CD14-positive monocyte (primary cell): ENCODE results near the gene ZNF398. TPM values are rescaled to one million over a fixed set of nuclear protein-coding genes. Genes with fewer than 3 reads are reported as not detected.

Source experiments
- DNase-seq, 3 donors: peaks; one replicate each; pipeline ENCODE4 v3.0.0-alpha.2; 2011 to 2022
- H2AFZ ChIP-seq: 2 replicates; pipeline ENCODE4 v1.6.0; 2012; ENCODE audit warnings: mild to moderate bottlenecking, low read depth, low read length, inconsistent platforms; ENCODE audit not compliant: insufficient read depth, poor library complexity, severe bottlenecking
- H3K27ac ChIP-seq, 2 donors: 1 replicate in 1 of 2; 2 replicates in 1 of 2; pipeline ENCODE4 v1.5.1; 2012 to 2013; ENCODE audit warnings: low read length in 2 of 2, control low read depth in 1 of 2, inconsistent platforms in 1 of 2, low read depth in 1 of 2, mild to moderate bottlenecking in 1 of 2
- H3K27me3 ChIP-seq, 2 donors: one replicate each; pipeline versions ENCODE4 v1.6.0 to v1.6.1; 2011 to 2013; ENCODE audit warnings: low read length in 2 of 2; ENCODE audit not compliant: control insufficient read depth in 2 of 2, insufficient read depth in 2 of 2
- H3K36me3 ChIP-seq, 2 donors: replicated peaks in 1 of 2; 1 replicate in 1 of 2; 2 replicates in 1 of 2; pipeline versions ENCODE4 v1.5.1 to v1.6.1; 2012 to 2013; ENCODE audit warnings: low read length in 2 of 2, control low read depth in 1 of 2, inconsistent platforms in 1 of 2, mild to moderate bottlenecking in 1 of 2; ENCODE audit not compliant: insufficient read depth in 2 of 2, control insufficient read depth in 1 of 2
- H3K4me1 ChIP-seq, 2 donors: 1 replicate in 1 of 2; 2 replicates in 1 of 2; pipeline versions ENCODE4 v1.5.1 to v1.6.1; 2012 to 2013; ENCODE audit warnings: low read length in 2 of 2, control low read depth in 1 of 2, inconsistent platforms in 1 of 2, mild to moderate bottlenecking in 1 of 2, moderate library complexity in 1 of 2; ENCODE audit not compliant: insufficient read depth in 2 of 2, control insufficient read depth in 1 of 2
- H3K4me2 ChIP-seq: replicated peaks from 2 replicates; pipeline ENCODE3; 2012; ENCODE audit warnings: low read length, moderate library complexity, mild to moderate bottlenecking; ENCODE audit not compliant: poor library complexity, severe bottlenecking; ENCODE audit errors: extremely low read depth
- H3K4me3 ChIP-seq, 3 experiments: fragments of 200-600 bp in 1 of 3; sonication (generic) in 1 of 3; replicated peaks in 1 of 3; 1 replicate in 2 of 3; 2 replicates in 1 of 3; pipeline ENCODE4 v1.5.1; 2011 to 2013; ENCODE audit warnings: low read length in 3 of 3, mild to moderate bottlenecking in 3 of 3, control low read depth in 2 of 3, low read depth in 2 of 3, inconsistent platforms in 1 of 3, moderate library complexity in 1 of 3
- H3K79me2 ChIP-seq: 2 replicates; pipeline ENCODE4 v1.6.0; 2012; ENCODE audit warnings: mild to moderate bottlenecking, control low read depth, inconsistent platforms, low read length, moderate library complexity; ENCODE audit not compliant: insufficient read depth
- H3K9ac ChIP-seq: 2 replicates; pipeline ENCODE4 v1.6.0; 2017; ENCODE audit warnings: low read length, mild to moderate bottlenecking; ENCODE audit not compliant: insufficient read depth, poor library complexity, severe bottlenecking
- H3K9me3 ChIP-seq, 2 donors: replicated peaks in 1 of 2; 1 replicate in 1 of 2; 2 replicates in 1 of 2; pipeline versions ENCODE4 v1.5.1 to v1.6.1; 2012 to 2013; ENCODE audit warnings: low read length in 2 of 2, control low read depth in 1 of 2; ENCODE audit not compliant: control insufficient read depth in 1 of 2, insufficient read depth in 1 of 2
- H4K20me1 ChIP-seq: 2 replicates; pipeline ENCODE4 v1.6.0; 2012; ENCODE audit warnings: mild to moderate bottlenecking, low read length, control low read depth, moderate library complexity; ENCODE audit not compliant: insufficient read depth
- H3K27ac Mint-ChIP-seq, 7 donors: one replicate each; pipeline ENCODE4 v1.8.0; 2020; ENCODE audit warnings: mild to moderate bottlenecking in 7 of 7, mixed read lengths in 7 of 7, moderate library complexity in 6 of 7, inconsistent platforms in 2 of 7
- H3K27me3 Mint-ChIP-seq, 3 donors: one replicate each; pipeline ENCODE4 v1.8.0; 2021 to 2022; ENCODE audit warnings: low read depth in 3 of 3, mild to moderate bottlenecking in 3 of 3, mixed read lengths in 3 of 3, moderate library complexity in 3 of 3, inconsistent platforms in 1 of 3
- H3K36me3 Mint-ChIP-seq, 2 donors: one replicate each; pipeline ENCODE4 v1.8.0; 2020; ENCODE audit warnings: mixed read lengths in 2 of 2, inconsistent platforms in 1 of 2, mild to moderate bottlenecking in 1 of 2
- H3K4me1 Mint-ChIP-seq: one replicate; pipeline ENCODE4 v1.8.0; 2020; ENCODE audit warnings: mild to moderate bottlenecking, mixed read lengths
- H3K4me3 Mint-ChIP-seq, 2 donors: one replicate each; pipeline ENCODE4 v1.8.0; 2020; ENCODE audit warnings: mild to moderate bottlenecking in 2 of 2, mixed read lengths in 2 of 2, moderate library complexity in 1 of 2
- H3K9me3 Mint-ChIP-seq, 7 donors: one replicate each; pipeline ENCODE4 v1.8.0; 2020 to 2022; ENCODE audit warnings: mixed read lengths in 7 of 7, mild to moderate bottlenecking in 6 of 7, moderate library complexity in 6 of 7, inconsistent platforms in 2 of 7
- CTCF ChIP-seq: fragments of 200-600 bp; IDR thresholded peaks from one replicate; pipeline ENCODE4 v1.8.0; 2022; ENCODE audit warnings: antibody characterized with exemption, mild to moderate bottlenecking
- WGBS: methylation state at CpG from one replicate; pipeline ENCODE4 v1.1.5; 2013; ENCODE audit warnings: missing lambda C conversion rate; ENCODE audit not compliant: insufficient coverage; 5-methylcytosine and 5-hydroxymethylcytosine counted together
- intact Hi-C, 2 donors: fragments of 100-400 bp; cut with micrococcal nuclease; formaldehyde crosslinking; loops; one replicate each; pipeline versions ENCODE4 v1.15.0 to v1.15.1; 2023
- polyA plus RNA-seq, 3 donors: library from polyadenylated mRNA; depleted of rRNA in 1 of 3; unstranded in 2 of 3; stranded (reverse) in 1 of 3; fragments of 300-500 nt in 2 of 3; fragments of >200 nt in 1 of 3; fragmentation: Illumina TruSeq in 2 of 3; gene quantifications; 1 replicate in 2 of 3; 2 replicates in 1 of 3; pipeline ENCODE4 v1.2.3, GENCODE V29; 2012 to 2021

The ZNF398 gene
- polyA plus RNA-seq, 3 donors, result 3.0 to 3.7 (median 3.1) TPM

DNA sequence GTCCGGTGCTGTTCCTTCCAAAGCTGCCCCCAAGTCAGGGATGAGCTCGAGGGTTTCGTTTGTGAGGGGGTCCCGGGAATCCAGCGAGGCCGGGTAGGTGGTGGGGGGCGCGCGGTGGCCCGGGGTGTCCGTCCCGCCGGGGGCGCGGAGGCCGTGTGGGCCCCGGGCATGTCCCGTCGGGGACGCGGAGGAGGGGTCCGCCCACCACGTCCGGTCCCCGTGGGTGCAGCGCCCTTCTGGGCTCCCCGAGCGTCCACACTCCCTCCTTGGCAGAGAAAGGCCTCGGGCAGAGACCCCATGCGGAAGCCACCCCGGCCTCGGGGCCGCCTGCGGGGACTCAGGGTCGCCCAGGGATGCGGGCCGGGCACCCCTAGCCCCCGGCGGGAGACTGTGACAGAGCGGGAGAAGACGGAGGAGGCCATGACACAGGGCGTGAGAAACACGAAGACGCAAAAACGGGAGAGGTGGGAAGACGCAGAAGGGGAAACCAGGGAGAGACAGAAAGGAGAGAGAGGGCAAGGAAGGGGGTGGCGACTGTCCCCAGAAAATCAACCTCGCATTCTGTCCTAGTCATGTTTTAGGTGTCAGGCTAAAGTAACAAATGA lies 20.5 kb upstream of the ZNF398 start:
- Histone ChIP-seq H3K4me2 (peak overlapping the region; percentile 88), H3K9me3 (peaks cover 16 to 17% of the 10 kb centered on the region in 2 donors), H2AFZ (peak overlapping the region; percentile 97), H3K27ac (peak overlapping the region; percentile 76 to 93), H3K27me3 (no peaks in the 10 kb centered on the region), H3K79me2 (peaks cover 27% of the 10 kb centered on the region), H3K4me3 (peak overlapping the region; percentile 74 to 98 (median 91)), H3K9ac (peak overlapping the region; percentile 94), H3K36me3 (peaks cover 3 to 17% of the 10 kb centered on the region in 2 donors), H3K4me1 (peaks cover 14 to 19% of the 10 kb centered on the region in 2 donors), H4K20me1 (no peaks in the 10 kb centered on the region)
- H3K27me3 Mint-ChIP-seq, result peaks cover 0 to 3% (median 3%) of the 10 kb centered on the region in 3 donors
- no peak for TF ChIP-seq CTCF
- intact Hi-C loops, result loop anchor here (1.0 to 5.0 kb wide), 4 partner anchors 20 to 244 kb away; partner anchors contain the start of genes EZH2 (in 2 of the 2), ZNF398 (in 2 of the 2) and PDIA4 (in 1 of the 2)
- DNase-seq, result peak; percentile 16 to 25 (median 24)
- H3K4me3 Mint-ChIP-seq, result peak overlapping the region; percentile 100
- H3K27ac Mint-ChIP-seq, result peak overlapping the region; percentile 92 to 98 (median 98)
- peaks cover 6 to 24% of the 10 kb centered on the region in 2 donors for H3K36me3 Mint-ChIP-seq
- peaks cover 18% of the 10 kb centered on the region for H3K4me1 Mint-ChIP-seq
- WGBS, result under 1% methylated on average over 48 of the region's 48 CpGs
- peaks cover 5 to 20% (median 15%) of the 10 kb centered on the region in 7 donors for H3K9me3 Mint-ChIP-seq

DNA sequence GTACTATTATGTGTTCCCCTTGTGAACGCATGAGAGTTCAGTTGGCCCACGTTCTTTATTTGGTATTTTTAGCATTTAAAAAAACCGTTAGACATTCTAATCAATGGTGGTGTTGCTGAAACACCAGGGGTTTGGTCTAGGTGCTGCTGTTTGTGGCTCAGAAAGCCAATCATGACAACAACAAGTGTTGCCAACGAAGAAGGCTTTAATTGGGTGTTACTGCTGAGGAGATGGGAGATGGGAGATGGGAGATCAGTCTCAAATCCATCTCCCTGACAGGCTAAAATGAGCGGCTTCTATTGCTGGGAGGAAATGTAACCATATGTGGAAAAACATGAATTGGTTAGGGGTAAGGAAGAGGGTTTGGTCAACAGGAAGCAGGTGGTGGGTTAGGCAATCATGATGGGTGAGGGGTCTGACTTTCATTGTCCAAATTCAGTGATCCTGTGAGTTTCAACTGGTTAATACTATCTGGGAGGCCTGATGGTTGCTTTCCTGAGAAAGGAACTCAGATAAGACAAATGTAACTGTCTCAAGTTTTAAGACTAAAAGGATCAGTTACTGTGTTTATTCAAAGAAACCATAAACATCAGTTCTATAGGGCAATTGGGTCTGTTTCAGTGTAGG lies 16.6 kb upstream of the ZNF398 start:
- no peak for TF ChIP-seq CTCF
- peaks cover 16 to 17% of the 10 kb centered on the region in 2 donors for H3K9me3 ChIP-seq
- no peak overlapping the region for H3K27ac ChIP-seq
- Mint-ChIP-seq H3K4me1 (peaks cover 8% of the 10 kb centered on the region), H3K27ac (no peak overlapping the region), H3K4me3 (no peak overlapping the region), H3K9me3 (peaks cover 8 to 26% (median 20%) of the 10 kb centered on the region in 7 donors), H3K36me3 (peaks cover 6 to 30% of the 10 kb centered on the region in 2 donors), H3K27me3 (no peaks in the 10 kb centered on the region)
- 91% methylated on average over 1 of the region's 5 CpGs for WGBS
- peaks cover 16% of the 10 kb centered on the region for H3K79me2 ChIP-seq
- H3K27me3 ChIP-seq, result no peaks in the 10 kb centered on the region
- H3K9ac ChIP-seq, result no peak overlapping the region
- peaks cover 5 to 10% of the 10 kb centered on the region in 2 donors for H3K4me1 ChIP-seq
- H4K20me1 ChIP-seq, result no peaks in the 10 kb centered on the region
- H3K4me3 ChIP-seq, result no peak overlapping the region
- H3K36me3 ChIP-seq, result peaks cover 3 to 17% of the 10 kb centered on the region in 2 donors
- no peak for DNase-seq
- intact Hi-C loops, result no loop called here
- H2AFZ ChIP-seq, result no peak overlapping the region
- H3K4me2 ChIP-seq, result no peak overlapping the region
